GM03348 (cell line): ENCODE results near the gene LAIR2.
A peak's percentile ranks its signal among the peaks of the same experiment; 100 is the strongest.
"Not testable (repeated sequence)": the region's sequence is repeated elsewhere in the genome, so short reads cannot be mapped to it uniquely, and the experiment has no call there.

ENCODE experiments used
- DNase-seq: peaks from one replicate; pipeline ENCODE4 v3.0.0; 2012; ENCODE audit warnings: low spot score

Gene LAIR2

DNA sequence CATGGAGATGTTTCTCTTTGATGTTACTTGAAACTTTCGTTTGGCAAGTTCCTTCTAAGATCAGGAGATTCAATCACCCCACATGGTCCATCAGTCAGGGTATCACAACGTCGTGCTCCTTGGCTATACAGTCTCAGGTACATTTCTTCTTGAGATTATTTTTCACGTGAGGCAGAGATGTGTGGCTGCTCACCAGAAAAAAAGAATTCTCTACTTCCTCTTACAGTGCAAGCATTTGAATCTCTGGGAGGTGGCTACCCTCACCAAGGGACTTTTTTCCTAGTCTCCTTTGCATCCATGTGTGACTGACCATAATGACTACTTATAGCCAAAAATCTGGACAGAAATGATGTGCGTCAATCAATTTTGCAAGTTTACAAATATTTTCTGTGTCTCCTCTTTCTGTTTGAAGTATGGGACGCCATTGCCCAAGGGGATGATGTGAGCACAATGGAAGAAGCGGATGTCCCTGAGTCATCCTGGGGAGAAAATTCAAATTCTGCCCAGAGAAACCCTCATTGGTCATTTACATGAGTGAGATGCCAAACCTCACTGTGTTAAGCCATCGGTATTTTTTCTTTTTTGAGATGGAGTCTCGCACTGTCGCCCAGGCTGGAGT lies 8.6 kb upstream of the LAIR2 start:
- DNase-seq = no peak

DNA sequence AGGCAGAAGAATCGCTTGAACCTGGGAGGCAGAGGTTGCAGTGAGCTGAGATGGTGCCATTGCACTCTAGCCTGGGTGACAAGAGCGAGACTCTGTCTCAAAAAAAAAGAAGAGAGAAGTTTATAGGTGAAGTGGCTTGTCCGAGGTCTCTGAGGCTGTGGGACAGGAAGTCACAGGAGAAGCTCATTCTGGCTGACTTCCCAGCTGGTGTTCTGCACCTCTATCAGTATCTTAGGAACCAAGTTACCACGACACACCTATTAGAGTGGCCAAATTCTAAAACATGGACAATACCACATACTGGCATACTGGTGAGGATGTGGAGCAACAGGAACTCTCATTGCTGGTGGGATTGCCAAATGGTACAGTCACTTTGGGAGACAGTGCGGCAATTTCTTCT lies 7.3 kb upstream of the LAIR2 start:
- DNase-seq = not testable (repeated sequence)

DNA sequence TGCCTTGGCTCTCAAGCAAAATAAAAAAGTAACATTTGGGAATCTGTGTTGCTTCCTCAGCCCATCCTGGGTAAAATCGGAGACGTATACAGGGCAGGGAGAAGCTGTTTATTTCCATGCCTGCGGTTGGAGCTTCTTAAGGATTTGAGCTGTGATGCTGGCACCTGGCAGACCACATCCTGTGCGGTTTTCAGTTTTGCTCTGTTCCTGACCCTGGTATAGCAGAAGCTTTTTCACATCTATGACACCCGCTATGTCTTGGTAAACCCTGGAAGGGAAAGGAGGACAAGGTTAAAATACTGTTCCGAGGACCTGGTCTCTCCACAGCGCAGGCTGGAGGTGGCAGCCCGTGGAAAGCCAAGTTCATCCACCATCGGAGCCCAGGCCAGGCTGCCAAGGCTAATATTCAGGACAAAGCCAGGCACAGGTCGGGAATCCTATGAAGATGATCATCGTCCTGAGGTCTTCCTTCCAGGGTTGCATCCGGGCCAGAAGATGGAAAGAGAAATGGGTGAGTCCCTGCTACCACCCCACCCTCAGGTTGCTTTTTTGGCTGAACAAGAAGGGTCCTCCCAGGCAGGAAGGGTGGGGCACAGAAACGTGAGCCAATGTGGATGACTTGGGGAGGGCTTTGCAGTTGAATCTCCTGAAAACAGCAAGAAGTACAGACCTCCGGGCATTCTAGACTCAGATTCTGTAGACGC lies 4.7 kb upstream of the LAIR2 start:
- not testable (repeated sequence) for DNase-seq

DNA sequence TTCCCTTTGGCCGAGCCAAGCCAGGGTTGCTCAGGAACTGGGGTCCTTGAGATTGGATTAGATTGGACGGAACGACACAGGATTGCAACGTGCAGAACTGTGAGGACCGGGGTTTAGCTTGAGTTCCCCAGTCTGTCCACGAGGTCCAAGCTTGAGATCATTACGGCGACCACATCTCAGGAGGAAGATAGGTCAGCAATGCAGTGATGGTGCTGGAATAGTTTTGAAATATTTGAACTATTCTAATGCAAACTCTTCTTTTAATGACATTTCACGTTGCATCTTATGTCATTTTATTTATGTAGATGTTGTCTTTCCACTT lies 4.2 kb upstream of the LAIR2 start:
- not testable (repeated sequence) for DNase-seq

DNA sequence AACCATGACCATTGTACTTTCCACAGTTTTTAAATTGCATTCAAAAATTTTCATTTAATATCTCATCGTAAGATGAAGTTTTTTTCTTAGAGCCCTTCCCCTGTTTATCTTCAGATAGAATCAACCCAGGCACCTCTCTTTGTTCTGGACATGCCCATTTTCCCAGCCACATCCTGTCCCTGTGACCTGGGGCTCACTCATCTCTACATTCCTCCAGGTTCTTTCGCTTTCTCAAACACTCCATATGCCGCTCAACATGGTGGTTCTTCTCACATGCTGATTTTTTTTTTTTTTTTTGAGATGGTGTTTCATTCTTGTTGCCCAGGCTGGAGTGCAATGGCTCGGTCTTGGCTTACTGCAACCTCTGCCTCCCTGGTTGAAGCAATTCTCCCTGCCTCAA lies 2.9 kb downstream of the LAIR2 start:
- DNase-seq = not testable (repeated sequence)

DNA sequence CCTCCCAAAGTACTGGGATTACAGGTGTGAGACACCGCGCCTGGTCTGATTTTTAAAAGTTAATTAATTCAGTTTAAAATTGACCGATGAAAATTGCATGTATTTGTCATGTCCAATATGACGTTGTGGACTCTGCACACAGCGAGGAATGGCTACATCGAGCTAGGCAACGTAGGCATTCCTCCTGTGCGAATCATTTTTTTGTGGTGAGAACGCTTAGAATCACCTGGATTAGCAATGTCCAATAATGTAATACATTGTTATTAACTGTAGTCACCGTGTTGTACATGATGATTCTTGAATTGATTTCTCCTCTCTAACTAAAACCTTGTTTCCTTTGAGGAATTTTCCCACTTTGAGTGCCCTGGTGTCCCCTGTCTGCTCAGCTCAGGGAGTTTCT lies 3.4 kb downstream of the LAIR2 start:
- no peak for DNase-seq

DNA sequence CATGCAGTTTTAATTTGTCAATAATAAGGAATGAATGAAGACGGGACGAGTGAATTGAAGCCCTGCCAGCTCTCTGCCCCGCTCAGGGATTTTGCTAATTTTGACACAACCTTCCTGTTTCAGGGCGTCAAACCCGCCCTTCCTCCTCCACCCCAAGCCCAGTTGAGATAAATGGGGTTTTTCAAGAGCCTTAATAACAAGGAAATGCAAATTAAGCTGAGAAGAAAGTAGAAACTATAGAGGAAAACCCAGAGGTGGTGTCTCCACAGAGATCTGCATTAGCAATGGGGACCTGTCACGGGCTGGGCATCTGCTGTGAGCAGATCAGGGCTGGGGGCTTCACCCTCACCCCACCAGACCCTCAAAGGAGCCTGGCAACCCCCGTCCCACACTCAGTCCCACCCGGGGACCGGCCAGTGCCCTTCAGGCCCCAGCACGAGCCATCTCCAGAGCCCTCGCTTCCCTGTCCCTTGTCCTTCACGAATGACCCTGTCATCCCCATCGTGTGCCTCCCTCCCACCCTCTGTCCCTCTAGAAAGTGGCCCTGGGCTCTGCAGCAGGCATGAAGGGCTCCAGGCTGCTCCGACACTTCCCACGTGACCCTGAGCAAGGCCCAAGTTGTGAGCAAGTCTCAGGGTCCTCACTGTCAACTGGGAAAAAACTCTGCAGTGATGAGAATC lies 4.5 kb downstream of the LAIR2 start:
- DNase-seq = not testable (repeated sequence)

DNA sequence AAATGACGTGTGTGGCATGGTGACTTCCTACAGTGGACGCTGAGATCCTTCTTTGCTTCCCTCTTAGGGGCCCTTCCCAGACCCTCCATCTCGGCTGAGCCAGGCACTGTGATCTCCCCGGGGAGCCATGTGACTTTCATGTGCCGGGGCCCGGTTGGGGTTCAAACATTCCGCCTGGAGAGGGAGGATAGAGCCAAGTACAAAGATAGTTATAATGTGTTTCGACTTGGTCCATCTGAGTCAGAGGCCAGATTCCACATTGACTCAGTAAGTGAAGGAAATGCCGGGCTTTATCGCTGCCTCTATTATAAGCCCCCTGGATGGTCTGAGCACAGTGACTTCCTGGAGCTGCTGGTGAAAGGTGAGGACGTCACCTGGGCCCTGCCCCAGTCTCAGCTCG lies 5.2 kb downstream of the LAIR2 start:
- DNase-seq = no peak

DNA sequence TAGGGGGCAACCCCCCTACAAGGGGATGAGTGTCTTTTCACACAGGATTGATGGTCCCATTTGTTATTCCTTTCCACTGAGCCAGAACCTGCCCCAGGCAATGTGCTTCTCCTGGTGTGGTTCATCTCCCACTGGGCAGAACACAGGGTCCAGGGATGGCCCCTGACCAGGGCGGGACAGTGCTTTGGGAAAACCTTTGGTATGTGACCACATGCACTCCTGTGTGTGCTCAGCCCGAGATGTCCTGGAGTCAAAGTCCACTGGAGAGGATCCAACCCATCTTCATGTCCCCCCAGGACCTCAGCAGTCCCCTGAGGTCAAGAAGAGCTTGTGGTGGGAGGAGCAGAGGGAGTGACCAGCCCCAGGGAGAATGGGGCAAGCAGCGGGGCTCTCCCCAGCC lies 5.9 kb downstream of the LAIR2 start:
- not testable (repeated sequence) for DNase-seq

DNA sequence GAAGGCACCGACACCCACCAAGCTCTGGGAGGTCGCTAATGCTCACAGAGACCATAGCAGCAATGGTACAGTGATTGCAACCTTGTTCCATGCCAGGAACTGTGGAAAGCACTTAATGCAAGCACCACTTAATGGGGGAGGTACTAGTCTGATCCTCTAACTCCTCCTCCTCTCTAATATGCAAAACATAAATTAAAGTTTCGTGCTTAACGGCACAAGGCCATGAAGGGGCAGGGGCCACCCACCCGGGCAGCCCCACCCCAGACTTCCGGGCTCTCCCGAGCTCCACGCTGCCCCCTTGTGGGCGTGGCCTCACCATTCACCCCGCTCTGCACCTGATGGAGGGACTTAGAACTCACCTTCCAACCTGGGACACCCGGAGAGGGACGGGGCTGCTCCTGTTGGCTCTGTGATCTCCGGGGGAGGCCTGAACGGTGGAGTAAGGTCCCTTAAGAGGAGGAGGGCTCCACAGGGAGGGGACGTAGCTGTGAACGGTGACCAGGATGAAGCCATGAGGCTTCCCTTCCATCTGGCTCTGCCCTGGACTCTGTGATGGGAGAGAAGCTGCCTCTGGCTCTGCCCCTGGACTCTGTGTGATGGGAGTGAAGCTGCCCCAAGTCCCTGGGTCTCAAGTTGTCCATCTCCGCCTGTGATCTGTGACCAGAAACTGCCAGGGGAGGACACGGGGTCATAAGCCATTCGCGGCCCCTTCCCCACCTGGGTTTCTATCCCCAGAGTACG lies 6.7 kb downstream of the LAIR2 start:
- DNase-seq = not testable (repeated sequence)

DNA sequence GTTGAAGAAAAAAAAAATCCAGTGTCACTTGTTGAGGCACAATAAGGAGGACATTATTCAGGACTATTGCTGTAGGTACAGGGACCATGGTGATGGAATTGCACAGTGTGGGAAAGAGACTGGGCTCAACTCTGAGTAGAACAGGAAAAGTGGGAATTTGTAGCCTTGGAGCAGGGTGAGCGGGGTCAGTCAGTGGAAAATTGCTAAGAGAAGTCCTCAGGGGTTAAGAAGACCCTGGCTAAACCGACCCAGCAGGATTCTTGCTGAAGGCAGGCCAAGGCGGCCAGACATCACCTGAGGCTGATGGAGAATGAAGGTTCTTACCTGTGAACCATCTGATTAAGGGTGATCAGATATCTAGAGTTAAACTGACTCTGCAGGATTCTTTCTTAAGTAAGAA lies 12.5 kb downstream of the LAIR2 start:
- no peak for DNase-seq

DNA sequence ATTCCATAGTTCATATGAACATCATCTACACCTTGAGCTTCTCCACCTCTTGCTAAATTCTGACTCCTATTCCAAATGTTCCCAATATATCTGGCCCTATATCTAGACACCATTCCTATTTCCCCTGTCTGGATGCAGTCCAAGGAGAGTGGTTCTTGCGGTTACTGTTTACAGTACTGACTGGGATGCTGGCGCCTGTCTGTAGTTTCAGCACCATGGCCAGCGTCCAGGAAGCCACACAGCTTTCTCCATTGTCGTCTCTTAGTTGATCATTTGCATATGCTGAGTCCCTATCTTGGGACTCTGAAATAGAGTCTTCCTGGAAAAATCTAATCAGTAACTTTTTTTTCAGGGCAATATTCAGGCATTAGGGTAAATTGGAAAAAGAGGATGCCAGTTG lies 14.9 kb downstream of the LAIR2 start:
- DNase-seq = peak; percentile 30

DNA sequence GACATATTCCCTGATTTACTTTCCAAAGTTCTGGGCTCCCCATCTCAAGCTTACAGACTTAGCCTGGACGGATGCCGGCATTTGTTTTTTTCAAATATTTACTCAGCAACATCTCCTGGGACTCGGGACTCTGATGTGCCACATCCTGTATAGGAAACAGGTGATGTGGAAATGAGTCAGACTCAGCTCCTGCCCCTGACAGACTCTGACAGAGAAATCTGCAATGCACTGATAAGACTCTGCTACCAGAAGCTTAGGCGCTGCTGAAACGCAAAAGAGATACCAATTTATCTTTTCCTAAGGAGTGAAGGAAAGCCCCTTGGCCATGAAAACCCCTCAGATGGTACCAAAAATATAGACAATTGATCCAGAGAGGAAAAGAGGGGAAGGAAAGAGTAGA lies 16.2 kb downstream of the LAIR2 start:
- no peak for DNase-seq

DNA sequence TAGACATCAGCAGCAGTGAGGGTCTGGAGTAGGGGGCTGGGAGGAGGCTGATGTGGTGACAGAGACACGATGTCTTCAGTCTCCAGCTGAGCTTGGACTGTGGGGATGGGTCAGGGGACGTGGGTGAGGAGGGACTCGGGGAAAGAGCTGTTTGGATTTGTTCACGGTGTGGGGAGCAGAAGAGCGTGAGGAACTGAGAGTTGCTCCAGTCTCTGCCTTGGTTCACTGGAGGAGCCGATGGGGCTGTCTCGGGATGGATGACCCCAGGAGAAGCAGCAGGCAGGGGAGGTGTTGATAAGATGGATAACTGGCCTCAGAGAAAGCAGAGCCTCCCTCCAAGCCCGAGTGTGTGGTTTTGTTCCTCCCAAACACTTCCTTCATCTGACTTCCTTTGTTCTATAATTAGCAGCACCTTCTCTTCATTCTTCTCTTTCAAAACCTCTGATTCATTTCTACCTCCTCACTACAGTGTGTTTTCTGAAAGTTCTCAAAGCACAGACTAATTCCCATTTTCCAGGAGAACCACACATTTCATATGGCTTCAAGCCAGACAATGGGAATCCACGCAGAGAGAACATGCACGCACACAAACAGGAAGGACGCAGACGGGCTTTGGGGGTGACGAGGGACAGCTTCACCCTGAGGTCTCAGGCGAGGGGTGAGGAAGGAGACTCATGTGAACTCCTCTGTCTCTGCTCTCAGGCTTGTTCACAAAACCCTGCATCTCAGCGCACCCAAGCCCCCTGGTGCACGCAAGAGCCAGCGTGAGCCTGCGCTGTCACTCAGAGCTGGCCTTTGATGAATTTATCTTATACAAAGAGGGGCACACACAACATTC lies 18.6 kb downstream of the LAIR2 start:
- DNase-seq = no peak

DNA sequence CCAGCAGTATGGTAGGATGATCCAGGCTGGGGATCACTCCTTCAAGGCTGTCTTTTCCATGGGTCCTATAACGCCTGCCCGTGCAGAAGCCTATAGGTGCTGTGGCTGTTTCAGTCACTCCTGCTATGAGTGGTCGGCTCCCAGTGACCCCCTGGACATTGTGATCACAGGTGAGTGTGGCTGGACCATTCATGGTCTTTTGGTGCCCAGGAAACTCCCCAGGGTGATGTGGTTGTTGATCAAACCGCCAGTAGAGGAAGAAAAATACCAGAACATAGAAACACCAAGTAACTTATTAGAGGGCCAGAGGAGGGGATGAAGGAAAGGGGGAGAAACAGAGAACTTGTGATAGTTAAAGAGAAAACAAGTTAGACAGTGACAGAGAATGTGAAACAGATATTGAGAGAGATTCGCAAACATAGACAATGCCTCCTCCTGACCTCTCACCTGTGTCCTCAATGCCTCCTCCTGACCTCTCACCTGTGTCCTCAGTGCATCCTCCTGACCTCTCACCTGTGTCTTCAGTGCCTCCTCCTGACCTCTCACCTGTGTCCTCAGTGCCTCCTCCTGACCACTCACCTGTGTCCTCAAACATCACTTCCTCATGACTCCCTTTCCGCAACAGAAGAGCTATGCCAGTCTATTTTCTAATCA lies 19.4 kb downstream of the LAIR2 start:
- no peak for DNase-seq

DNA sequence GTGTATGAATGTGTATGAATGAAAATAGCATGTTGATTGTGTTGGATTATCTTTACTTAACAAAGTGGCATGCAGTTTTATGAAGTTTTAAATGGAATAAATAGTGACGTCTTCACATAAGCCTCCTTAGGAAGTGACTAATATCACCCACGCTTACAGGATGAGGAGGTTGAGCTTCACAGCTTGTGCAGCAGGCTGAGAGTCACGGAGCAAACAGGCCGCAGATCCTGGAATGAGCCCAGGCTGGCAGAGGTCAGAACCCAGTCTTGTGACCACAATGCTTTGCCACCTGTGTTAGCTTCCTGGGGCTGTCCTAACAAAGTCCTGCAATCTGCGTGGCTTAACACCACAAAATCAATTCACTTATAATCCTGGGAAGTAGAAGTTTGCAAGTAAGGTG lies 20.8 kb downstream of the LAIR2 start:
- peak; percentile 27 for DNase-seq

DNA sequence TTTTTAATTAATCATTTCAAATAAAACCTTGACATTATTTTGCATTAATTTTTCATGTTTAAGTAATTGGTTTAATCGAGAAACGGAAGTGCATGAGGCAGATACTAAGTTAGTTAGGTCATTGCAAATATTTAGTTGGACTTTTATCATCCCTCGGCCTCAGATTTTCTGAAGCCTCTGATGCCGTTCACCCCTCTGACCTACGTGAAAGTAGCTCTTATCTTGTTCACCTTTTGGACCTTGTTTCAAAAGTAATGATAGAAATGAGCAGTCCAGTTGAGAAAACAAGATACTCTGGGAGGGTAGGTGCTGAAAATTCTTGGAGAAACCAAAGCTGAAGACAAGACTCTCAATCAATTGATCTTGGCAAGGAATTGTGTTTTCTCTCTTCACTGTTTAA lies 23.0 kb downstream of the LAIR2 start:
- no peak for DNase-seq

DNA sequence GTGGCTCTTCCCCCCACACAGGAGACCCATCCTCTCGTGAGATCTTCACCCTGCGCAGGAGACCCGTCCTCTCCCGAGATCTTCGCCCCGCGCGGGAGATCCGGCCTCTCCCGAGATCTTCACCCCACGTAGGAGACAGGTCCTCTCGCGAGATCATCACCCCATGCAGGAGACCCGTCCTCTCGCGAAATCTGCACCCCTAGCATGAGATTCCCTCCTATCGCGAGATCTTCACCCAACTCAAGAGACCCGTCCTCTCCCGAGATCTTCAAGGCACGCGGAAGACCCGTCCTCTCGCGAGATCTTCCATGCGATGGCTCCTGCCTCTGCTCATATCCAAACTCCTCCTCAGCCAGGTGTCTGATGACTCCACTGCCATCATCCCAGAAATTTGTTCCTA lies 24.3 kb downstream of the LAIR2 start:
- DNase-seq = no peak

DNA sequence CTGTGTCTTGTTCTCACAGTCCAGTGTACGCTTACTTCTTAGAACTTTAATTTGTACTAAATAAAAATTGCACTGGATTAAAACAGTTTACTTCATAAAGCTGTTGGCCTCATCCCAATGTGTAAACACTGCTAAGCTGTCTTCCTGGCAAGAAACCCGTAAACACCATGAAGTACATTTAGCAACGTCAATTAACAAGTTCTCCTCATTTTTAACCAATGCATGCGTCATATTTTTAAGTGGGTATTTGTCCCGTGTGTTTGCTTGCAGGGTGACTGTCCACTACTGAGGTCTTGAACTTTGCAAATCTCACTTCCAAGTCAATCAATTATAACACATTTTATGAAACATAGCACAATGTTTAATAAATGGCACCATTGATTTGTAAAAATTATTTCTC lies 28.2 kb downstream of the LAIR2 start:
- no peak for DNase-seq

DNA sequence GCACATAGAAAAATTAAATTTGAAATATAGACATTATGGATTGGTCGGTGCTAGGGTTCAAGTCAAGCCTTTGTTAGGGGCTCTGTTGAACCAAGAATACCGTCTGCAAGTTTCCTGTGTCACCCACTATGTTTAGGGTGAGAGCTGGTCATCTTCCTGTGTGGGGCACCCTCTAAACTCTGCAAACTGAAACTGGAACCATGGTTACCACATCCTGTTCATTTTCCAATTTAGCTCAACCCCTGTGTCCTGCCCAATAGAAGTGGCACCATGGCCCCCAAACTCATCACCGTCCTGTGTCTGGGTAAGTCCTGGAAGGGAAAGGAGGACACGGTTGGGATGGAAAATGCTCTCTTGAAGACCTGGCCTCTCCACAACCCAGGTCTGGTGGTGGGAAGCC lies 29.9 kb downstream of the LAIR2 start:
- DNase-seq = no peak

DNA sequence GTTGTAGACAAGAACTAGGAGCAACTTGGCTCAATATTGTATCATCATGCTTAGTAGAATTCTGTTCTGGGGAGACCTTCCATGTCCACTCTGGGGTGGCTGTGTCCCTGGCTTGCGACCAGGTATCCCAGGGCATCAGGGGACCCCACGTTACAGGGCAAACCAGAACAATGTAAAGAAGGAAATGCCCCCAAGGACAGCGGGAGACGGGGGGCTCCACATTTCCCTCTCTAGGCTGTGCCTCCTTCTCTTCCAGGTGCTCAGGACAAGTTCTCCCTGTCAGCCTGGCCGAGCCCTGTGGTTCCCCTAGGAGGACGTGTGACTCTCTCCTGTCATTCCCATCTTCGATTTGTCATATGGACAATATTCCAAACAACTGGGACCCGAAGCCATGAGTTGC lies 30.8 kb downstream of the LAIR2 start:
- DNase-seq = no peak

DNA sequence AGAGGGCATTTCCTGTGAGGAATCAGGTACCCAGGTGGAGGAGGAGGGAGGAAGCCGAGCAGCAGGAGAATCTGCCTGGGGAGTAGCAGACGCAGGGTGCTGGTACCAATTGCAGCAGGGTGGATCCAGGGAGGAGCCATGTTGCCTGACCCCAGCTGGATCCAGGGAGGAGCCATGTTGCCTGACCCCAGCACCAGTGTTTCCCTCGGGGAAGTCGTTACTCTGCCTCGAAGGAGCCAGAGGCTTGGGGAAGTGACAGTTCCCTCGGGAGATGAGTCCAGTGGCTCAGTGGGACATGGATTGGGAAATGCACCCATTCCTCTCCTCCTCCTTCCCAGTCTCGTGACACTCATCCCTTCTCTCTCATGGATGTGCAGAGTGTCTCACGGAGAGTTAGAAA lies 31.5 kb downstream of the LAIR2 start:
- no peak for DNase-seq
